ENCODE measurements around the gene MYLK.
"Not testable (repeated sequence)": the region's sequence is repeated elsewhere in the genome, so short reads cannot be mapped to it uniquely, and the experiment has no call there.

MYLK gene

DNA sequence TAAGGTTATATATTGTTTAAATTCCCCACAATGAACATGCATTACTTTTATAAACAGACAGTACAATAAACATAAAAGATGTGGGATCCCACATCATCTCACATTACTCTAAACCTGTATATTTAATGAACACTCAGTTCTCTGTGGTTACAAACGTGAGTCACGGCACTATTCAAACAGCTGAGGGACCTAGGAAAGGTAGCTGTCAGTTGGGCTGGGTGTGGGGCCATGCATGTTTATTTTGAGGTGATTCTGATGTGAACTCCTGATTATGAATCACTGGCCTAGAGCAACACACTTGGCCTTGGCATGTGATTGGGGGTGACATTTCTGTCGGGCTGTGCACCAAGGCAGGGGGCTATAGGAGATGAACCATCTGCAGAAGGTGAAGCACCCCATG is 151.7 kb downstream of the MYLK start:
- FAIRE-seq, result peak; percentile 76
- no peak for DNase-seq (ENCODE audit: insufficient read length, low spot score)

GRCh38 chr3:123730829-123731228 is 153.3 kb downstream of the MYLK start:
- DNase-seq (ENCODE audit: insufficient read length, low spot score), result no peak
- FAIRE-seq, result no peak

DNA sequence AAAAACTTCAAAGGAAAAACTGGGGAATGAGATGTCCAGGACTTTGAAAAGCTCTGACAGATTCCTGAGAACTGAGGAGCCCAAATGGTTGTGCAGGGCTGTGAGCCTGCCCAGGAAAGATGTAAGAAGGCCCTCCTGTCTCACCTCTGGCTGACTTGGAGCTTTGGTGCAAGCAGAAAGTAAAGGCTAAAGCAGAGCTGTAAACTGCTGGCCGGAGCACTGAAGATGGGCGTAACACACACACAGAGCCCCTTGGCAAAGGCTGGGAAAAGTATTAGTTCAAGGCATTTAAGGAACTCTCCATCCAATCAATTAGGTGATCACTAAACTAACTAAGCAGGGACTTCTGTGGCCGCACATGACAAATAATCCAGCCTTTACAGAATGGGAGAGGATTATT is 155.1 kb downstream of the MYLK start:
- DNase-seq (ENCODE audit: insufficient read length, low spot score), result no peak
- no peak for FAIRE-seq

DNA sequence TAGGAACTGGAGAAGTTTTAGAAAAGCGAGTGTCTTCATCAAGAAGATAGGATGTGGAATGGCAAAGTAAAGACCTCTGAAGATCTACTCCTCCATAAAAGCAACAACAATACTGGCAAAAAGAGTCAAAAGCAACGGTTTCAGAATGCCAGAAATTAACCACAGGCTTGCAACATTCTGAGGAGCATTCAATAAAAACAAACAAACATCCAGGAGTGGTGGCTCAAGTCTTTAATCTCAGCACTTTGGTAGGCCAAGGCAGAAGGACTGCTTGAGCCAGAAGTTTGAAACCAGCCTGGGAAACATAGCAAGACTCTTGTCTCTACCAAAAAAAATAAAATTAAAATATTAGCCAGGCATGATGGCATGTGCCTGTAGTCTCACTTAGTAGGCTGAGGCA is 156.1 kb downstream of the MYLK start:
- FAIRE-seq, result no peak
- DNase-seq (ENCODE audit: insufficient read length, low spot score), result no peak

DNA sequence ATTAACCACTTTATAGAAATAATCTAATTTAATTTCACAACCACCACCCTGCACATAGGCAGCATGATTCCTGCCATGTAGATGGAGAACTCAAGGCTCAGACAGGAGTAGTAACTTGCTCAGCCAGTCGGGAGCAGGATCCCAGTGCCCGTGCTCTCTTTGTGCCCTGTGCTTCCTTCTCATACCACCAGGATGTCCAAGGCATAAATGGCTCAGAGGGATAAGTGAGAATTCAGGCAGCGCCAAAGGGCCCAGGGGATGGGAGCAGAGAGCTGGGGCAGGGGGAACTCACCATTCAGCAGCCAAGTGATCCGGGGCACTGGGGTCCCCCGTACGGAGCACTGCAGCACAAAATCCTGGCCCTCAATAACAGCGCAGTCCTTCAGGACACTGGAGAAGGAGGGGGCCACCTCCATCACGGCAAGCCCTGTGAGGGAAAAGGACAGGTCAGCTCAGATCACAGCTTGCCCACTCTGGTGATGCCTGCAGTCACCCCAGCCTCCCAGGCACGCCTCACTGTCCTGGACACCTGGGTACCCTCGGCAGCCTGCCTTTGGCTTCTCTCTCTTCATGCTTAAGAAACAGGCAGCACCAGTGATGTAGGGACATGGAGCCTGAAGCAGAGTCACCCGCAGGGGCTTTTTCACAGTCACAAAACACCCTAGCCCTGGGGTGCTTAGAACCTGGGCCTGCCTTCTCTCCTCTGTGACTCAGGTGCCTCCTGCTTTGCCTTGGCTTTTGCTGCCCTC is 158.3 kb downstream of the MYLK start:
- DNase-seq (ENCODE audit: insufficient read length, low spot score) (no peak), FAIRE-seq (no peak)

DNA sequence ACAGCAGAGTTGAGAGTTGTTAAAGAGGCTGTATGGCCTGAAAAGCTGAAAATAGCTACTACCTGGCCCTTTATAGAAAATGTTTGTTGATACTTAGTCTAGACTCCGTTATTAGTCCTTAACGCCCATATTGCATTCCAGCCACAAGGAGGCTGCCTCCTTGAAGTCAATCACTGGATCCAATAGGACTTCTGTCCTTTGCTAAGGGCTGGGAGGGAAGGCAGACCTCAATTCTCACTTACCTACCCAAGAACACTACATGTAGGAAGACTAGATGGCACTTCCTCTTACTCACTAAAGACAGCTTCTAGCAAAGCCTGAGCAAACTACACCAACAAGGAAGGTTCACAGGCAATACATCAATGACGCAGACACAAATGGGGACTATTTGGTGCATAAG is 159.8 kb downstream of the MYLK start:
- DNase-seq (ENCODE audit: insufficient read length, low spot score), result no peak
- no peak for FAIRE-seq

DNA sequence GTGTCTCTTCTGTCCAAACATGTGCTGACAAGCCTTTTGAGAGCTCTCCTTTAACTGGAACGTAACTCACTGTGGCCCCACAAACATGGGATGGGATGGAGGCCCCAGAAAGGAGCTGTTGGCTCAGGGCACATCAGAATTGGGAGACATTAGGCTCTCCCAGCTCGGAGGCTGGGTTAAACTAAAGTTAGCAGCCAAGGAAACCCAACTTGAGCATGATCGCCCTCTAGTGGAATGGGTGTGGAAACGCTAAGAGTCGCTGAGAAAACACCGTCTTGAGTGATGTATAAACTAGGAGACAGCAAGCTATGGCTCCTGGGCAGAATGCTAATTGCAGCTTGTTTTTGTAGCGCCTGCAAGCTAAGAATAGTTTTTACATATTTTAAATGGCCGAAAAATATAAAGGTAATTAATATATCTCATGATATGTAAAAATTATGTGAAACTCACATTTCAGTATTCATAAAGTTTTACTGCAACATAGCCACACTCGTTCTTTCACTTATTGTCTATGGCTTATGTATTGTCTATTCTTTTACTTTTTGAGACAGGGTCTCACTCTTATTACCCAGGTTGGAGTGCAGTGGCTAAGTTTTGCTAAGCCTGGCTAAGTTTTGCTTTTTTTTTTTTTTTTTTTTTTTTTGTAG is 160.5 kb downstream of the MYLK start:
- peak; percentile 40 for FAIRE-seq
- peak; percentile 81 for DNase-seq (ENCODE audit: insufficient read length, low spot score)

DNA sequence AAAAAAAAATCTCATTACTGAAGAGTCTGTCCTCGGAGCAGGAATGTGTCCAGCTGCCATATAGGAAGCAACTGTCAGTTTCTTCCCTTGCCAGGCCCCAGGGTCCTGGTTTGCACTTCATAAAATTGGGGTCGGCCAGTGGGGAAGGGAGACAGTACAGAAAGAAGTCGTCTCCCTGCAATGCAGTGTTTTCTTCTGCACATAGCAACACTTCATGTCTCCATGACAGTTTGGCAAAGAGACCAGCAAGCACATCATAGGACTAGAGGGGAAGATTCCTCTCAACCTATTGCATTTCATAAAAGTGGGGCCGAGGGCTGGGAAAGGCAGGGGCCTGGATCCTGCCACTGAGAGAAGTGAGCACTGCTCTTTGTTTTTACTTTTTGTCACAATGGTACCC is 161.1 kb downstream of the MYLK start:
- FAIRE-seq (no peak), DNase-seq (ENCODE audit: insufficient read length, low spot score) (no peak)

- FAIRE-seq (no peak), DNase-seq (ENCODE audit: insufficient read length, low spot score) (no peak)
These were observed 161.7 kb downstream of the MYLK start for GRCh38 chr3:123722456-123722855.

DNA sequence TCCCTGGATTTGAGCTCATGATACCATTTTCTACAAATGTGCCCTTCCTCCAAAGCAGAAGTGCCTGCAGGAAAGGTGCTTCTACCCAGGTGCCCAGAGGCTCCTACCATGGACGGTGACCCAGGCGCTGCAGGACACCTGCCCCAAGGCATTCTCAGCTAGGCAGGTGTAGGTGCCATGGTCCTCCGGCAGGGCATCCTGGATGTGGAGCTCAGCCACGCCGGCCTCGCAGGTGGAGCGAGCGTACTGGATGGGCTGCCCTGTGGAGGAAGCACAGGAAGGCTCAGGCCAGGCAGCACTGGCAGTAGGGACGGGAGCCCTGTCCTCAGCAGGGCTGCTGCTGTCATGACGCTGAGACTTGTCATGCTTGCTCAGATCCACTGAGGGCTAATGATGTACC is 162.1 kb downstream of the MYLK start:
- DNase-seq (ENCODE audit: insufficient read length, low spot score), result no peak
- no peak for FAIRE-seq

GRCh38 chr3:123721095-123721689 is 162.9 kb downstream of the MYLK start:
- DNase-seq (ENCODE audit: insufficient read length, low spot score), result not testable (repeated sequence)
- FAIRE-seq, result peak; percentile 23

DNA sequence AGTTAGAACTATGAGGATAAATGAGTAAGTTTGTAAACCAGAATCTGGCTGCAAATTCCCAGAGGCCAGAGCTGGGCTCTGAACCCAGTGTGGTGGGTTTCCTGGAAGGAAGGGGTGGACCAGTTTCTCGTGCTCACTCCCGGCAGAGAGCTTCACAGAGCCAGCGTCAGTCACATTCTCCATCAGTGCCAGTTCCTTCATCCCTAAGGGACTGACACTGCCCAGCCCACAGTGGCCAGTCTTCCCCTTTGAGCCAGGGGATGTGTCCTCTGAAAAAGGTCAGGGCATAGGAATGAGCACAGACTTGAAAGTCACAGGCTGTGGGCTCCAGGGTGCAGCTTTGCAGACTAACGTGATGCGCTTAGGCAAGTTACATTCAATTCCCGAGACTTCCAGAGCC is 163.5 kb downstream of the MYLK start:
- FAIRE-seq (no peak), DNase-seq (ENCODE audit: insufficient read length, low spot score) (no peak)

DNA sequence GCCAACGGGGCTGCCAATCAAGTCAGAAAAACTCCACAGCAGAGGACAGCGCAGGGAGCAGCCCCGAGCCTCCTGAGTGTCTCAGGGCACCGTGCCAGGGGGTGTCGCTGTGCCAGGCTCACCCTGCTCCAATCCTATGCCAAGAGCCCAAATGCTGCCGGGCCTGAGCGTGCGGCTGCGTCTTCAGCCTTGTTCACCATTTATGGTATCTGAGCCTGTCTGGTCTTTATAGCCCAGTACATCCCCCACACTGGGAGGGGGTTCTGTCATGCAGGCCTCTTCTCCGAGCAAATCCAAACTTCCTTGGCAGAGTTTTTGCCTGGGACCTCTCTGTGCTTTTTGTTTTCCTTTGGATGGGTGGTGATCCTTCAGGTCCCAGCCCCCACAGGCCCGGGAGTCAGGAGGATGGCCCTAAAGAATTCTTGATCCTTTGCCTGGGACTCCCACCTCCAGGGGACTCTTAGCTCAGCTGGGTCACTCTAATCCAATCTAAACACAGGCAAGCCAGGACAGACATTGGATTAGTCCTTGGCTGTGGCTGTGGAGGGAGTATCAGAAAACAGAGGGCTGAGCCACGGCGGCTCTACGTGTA is 164.2 kb downstream of the MYLK start:
- no peak for DNase-seq (ENCODE audit: insufficient read length, low spot score)
- FAIRE-seq, result no peak

DNA sequence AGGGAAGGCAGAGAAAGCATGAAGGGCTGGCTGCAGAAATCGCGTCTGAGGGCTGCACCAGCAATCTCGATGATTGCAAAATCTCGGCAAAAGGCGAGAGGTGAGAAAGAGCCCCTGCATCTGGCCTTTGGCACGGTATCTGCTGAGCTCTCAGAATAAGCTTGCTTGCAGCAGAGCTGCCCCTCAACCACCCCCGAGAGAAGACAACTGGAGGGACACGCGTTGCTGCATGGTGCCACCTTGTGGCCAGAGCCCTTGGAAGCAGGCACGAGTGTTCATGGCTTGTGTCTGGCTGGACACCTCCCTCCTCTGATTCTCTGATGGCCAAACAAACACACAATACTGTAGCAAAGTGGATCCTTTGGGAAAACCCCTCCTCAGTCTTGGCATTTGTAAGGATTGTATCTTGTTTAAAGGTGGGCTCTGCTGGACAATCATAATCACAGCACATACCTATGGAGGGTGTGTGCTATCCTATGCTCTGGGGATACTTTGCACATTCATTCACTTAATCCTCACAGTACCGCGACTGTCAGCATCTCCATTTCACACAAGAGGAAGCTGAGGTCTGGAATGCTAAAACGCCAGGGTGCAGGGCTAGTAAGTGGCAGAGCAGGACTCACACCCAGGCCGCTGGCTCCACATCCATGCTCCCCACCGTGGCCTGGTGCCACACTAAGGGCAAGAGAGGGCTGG is 164.9 kb downstream of the MYLK start:
- FAIRE-seq, result peak; percentile 99
- not testable (repeated sequence) for DNase-seq (ENCODE audit: insufficient read length, low spot score)

GRCh38 chr3:123718108-123718507 is 166.0 kb downstream of the MYLK start:
- no peak for FAIRE-seq
- no peak for DNase-seq (ENCODE audit: insufficient read length, low spot score)

DNA sequence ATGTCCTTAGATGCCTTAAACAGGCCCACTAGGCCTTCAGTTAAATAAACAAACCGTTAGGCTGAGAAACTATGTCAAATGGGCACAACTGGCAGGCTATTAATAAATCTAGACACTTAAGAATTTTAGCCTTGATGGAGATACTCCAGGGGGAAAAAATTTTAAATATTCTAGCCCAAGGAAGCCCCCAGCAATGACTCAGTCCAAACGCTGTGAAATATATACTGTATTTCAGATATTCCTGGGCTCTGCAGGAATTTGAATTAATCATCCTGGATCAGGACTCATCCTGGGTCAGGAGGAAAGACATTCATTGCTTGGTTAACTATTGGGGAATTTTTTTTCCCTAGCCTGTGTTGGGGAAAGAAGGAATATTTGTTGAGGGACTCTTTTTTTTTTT is 166.7 kb downstream of the MYLK start:
- FAIRE-seq; DNase-seq (ENCODE audit: insufficient read length, low spot score): not testable (repeated sequence)

DNA sequence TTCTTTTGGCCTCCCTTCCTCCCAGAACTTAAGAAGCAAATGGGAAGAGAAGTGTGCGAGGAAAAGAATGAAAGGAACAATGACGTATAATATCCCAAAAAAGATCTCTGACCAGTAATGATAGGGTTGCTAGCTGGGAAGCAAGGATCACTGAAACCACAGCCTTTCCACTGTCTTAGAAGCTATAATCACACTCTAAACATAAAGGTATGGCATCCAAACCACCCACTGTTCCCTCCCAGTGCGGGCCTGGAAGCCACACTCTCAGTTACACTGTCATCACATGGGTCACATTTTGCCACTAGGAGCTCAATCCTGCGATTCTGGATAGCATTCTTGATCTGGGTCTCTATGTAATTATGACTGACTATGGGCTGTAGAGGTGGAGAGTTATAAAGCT is 167.7 kb downstream of the MYLK start:
- FAIRE-seq (peak; percentile 48), DNase-seq (ENCODE audit: insufficient read length, low spot score) (no peak)

GRCh38 chr3:123713211-123713610 is 170.9 kb downstream of the MYLK start:
- FAIRE-seq, result no peak

GRCh38 chr3:123712077-123712860 is 171.9 kb downstream of the MYLK start:
- DNase-seq (ENCODE audit: insufficient read length, low spot score) (no peak), FAIRE-seq (no peak)

More at GRCh38 chr3:123713211-123713610, 170.9 kb downstream of the MYLK start:
- DNase-seq (ENCODE audit: insufficient read length, low spot score), result no peak

DNA sequence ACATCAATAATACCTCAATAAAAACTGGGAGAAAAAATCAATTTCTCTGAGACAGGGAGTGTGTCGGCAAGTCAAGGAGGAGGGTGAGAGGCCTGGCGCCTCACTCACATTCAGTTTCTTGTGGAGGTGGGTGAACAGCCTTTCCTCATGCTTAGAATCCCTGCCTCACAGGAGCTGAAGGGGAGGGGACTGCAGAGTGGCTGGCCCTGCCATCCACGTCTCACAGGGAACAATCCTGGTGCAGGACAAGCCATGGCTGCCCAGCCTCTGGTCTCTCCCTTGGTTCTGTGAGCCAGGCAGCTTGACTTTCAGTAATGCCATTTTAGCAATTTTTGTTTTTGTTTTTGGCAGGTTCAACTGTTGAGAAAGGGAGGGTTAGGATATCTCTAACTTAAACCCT is 172.8 kb downstream of the MYLK start:
- no peak for FAIRE-seq
- DNase-seq (ENCODE audit: insufficient read length, low spot score), result no peak

All from HTR-8/SVneo (cell line).